HG02610 (cell line): ENCODE measurements around the gene STK32C.
"Not testable (repeated sequence)": the region's sequence is repeated elsewhere in the genome, so short reads cannot be mapped to it uniquely, and the experiment has no call there.

Source experiments
- ATAC-seq: cut with Tn5 transposase; IDR thresholded peaks from one replicate; pipeline ENCODE4 v1.9.1; 2021; ENCODE audit warnings: mild to moderate bottlenecking, moderate library complexity; ENCODE audit not compliant: unreplicated experiment

Gene STK32C

GRCh38 chr10:132339276-132339675, 31.5 kb upstream of the STK32C start:
- no peak for ATAC-seq

GRCh38 chr10:132338876-132339275, 31.1 kb upstream of the STK32C start:
- no peak for ATAC-seq

GRCh38 chr10:132337854-132338253, 30.1 kb upstream of the STK32C start:
- not testable (repeated sequence) for ATAC-seq

- no peak for ATAC-seq
Observed at GRCh38 chr10:132336919-132337407, 29.2 kb upstream of the STK32C start.

GRCh38 chr10:132336064-132336746, 28.5 kb upstream of the STK32C start:
- ATAC-seq: no peak

GRCh38 chr10:132335189-132336063, 27.7 kb upstream of the STK32C start:
- ATAC-seq: peak; percentile 82

GRCh38 chr10:132334631-132335188, 27.0 kb upstream of the STK32C start:
- ATAC-seq: no peak

GRCh38 chr10:132333386-132333785, 25.6 kb upstream of the STK32C start:
- no peak for ATAC-seq

GRCh38 chr10:132332433-132332754, 24.6 kb upstream of the STK32C start:
- ATAC-seq: peak; percentile 21

GRCh38 chr10:132331601-132332432, 24.1 kb upstream of the STK32C start, which contains the start of gene LRRC27:
TSS of gene LRRC27 (plus strand) at chr10:132332193. CDS start at chr10:132333525, 1,332 bp downstream.
- peak; percentile 56 for ATAC-seq

- no peak for ATAC-seq
Observed at GRCh38 chr10:132330486-132330833, 22.7 kb upstream of the STK32C start.

GRCh38 chr10:132329565-132330485, 22.1 kb upstream of the STK32C start:
- no peak for ATAC-seq

- no peak for ATAC-seq
Observed at GRCh38 chr10:132328738-132329137, 21.0 kb upstream of the STK32C start.

- no peak for ATAC-seq
Observed at GRCh38 chr10:132328106-132328505, 20.4 kb upstream of the STK32C start.

- ATAC-seq: no peak
Observed at GRCh38 chr10:132326925-132327324, 19.2 kb upstream of the STK32C start.

- ATAC-seq: no peak
Observed at GRCh38 chr10:132326344-132326889, 18.7 kb upstream of the STK32C start.

- ATAC-seq: no peak
Observed at GRCh38 chr10:132324186-132324585, 16.4 kb upstream of the STK32C start.

GRCh38 chr10:132322586-132323048, 14.9 kb upstream of the STK32C start:
- ATAC-seq: no peak

GRCh38 chr10:132321726-132322125, 14.0 kb upstream of the STK32C start:
- ATAC-seq: no peak
